Keratinocyte (primary cell): ENCODE data around the gene MPPE1.

Experiments
- EZH2 ChIP-seq: IDR thresholded peaks from one replicate; pipeline ENCODE4 v1.6.1; 2012; ENCODE audit warnings: inconsistent platforms, mild to moderate bottlenecking, low read length, moderate library complexity
- TF ChIP-seq, protein P1 (sequence below), 3 experiments: IDR thresholded peaks in 1 of 3; conservative IDR thresholded peaks in 1 of 3; optimal IDR thresholded peaks in 1 of 3; 2 replicates in 2 of 3; 3 replicates in 1 of 3; pipeline versions ENCODE3 to v1.5.1; 2011; ENCODE audit warnings: low read length in 3 of 3, mild to moderate bottlenecking in 3 of 3, moderate library complexity in 2 of 3, control low read depth in 1 of 3, inconsistent platforms in 1 of 3; ENCODE audit not compliant: insufficient read depth in 2 of 3; ENCODE audit errors: extremely low read depth in 1 of 3

DNA sequence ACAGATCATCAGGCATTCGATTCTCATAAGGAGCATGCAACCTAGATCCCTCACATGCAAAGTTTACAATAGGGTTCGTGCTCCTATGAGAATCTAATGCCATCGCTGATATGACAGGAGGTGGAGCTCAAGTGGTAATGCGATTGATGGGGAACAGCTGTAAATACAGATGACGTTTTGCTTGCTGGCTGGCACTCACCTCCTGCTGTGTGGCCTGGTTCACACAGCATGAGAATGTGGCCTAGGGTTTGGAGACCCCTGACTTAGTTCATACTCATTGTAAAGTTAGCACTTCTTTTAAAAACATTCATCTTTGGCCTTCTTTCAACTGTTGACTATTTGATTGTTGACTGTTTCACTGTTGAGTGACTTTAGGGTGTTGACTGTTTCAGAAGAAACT, 65.6 kb downstream of the MPPE1 start:
- TF ChIP-seq, protein P1, sequence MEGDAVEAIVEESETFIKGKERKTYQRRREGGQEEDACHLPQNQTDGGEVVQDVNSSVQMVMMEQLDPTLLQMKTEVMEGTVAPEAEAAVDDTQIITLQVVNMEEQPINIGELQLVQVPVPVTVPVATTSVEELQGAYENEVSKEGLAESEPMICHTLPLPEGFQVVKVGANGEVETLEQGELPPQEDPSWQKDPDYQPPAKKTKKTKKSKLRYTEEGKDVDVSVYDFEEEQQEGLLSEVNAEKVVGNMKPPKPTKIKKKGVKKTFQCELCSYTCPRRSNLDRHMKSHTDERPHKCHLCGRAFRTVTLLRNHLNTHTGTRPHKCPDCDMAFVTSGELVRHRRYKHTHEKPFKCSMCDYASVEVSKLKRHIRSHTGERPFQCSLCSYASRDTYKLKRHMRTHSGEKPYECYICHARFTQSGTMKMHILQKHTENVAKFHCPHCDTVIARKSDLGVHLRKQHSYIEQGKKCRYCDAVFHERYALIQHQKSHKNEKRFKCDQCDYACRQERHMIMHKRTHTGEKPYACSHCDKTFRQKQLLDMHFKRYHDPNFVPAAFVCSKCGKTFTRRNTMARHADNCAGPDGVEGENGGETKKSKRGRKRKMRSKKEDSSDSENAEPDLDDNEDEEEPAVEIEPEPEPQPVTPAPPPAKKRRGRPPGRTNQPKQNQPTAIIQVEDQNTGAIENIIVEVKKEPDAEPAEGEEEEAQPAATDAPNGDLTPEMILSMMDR (optimal IDR thresholded peaks at IDR 0.05 in 1 of 3, IDR thresholded peaks at IDR 0.05 in 1 of 3, conservative IDR thresholded peaks at IDR 0.05 in 1 of 3; ENCODE audit: extremely low read depth in 1 of 3, insufficient read depth in 2 of 3, low read length in 3 of 3) = no peak
- TF ChIP-seq EZH2 = no peak
